MG63 (cell line): ENCODE data around the gene GMDS. TPM values are rescaled to one million over a fixed set of nuclear protein-coding genes. Genes with fewer than 3 reads are reported as not detected.

Experiments used
- DNase-seq: peaks from one replicate; pipeline ENCODE4 v3.0.0-alpha.2; 2020
- H3K27me3 ChIP-seq: fragments of 250-450 bp; sonication (Bioruptor Pico); 2 replicates; pipeline ENCODE4 v1.5.1; 2020; ENCODE audit warnings: mild to moderate bottlenecking, moderate library complexity
- H3K36me3 ChIP-seq: fragments of 250-450 bp; sonication (Bioruptor Pico); 2 replicates; pipeline ENCODE4 v1.5.1; 2020; ENCODE audit warnings: mild to moderate bottlenecking, moderate library complexity
- H3K4me3 ChIP-seq: fragments of 250-450 bp; sonication (Bioruptor Pico); 2 replicates; pipeline ENCODE4 v1.5.1; 2020; ENCODE audit warnings: mild to moderate bottlenecking, moderate library complexity
- H3K9me3 ChIP-seq: fragments of 250-450 bp; sonication (Bioruptor Pico); 2 replicates; pipeline ENCODE4 v1.5.1; 2020; ENCODE audit warnings: mild to moderate bottlenecking, moderate library complexity
- total RNA-seq: library from RNA; depleted of rRNA; stranded (reverse); fragments of >200 nt; shearing (Covaris generic); gene quantifications from 2 replicates; pipeline ENCODE4 v1.2.3, GENCODE V29; 2014; ENCODE audit warnings: low replicate concordance

The GMDS gene
- total RNA-seq, 1 experiment from 2014 or later = 1.8 TPM

- no peak for DNase-seq
- Histone ChIP-seq H3K9me3 (no peaks in the 10 kb centered on the region), H3K4me3 (no peak overlapping the region), H3K27me3 (no peaks in the 10 kb centered on the region), H3K36me3 (no peaks in the 10 kb centered on the region)
These were observed 645.2 kb downstream of the GMDS start for GRCh38 chr6:1600063-1600763.

GRCh38 chr6:1599469-1599868, 645.9 kb downstream of the GMDS start:
- Histone ChIP-seq H3K36me3 (no peaks in the 10 kb centered on the region), H3K9me3 (no peaks in the 10 kb centered on the region), H3K4me3 (no peak overlapping the region), H3K27me3 (no peaks in the 10 kb centered on the region)
- DNase-seq = no peak

- no peak for DNase-seq
- Histone ChIP-seq H3K27me3 (no peaks in the 10 kb centered on the region), H3K9me3 (no peaks in the 10 kb centered on the region), H3K36me3 (no peaks in the 10 kb centered on the region), H3K4me3 (no peak overlapping the region)
These were observed 646.5 kb downstream of the GMDS start for GRCh38 chr6:1598886-1599285.

GRCh38 chr6:1598433-1598832, 647.0 kb downstream of the GMDS start:
- Histone ChIP-seq H3K4me3 (no peak overlapping the region), H3K36me3 (no peaks in the 10 kb centered on the region), H3K9me3 (no peaks in the 10 kb centered on the region), H3K27me3 (no peaks in the 10 kb centered on the region)
- no peak for DNase-seq

GRCh38 chr6:1597924-1598323, 647.5 kb downstream of the GMDS start:
- no peaks in the 10 kb centered on the region for H3K9me3 ChIP-seq
- DNase-seq = no peak
- no peak overlapping the region for H3K4me3 ChIP-seq
- H3K36me3 ChIP-seq = no peaks in the 10 kb centered on the region
- no peaks in the 10 kb centered on the region for H3K27me3 ChIP-seq

GRCh38 chr6:1597121-1597744, 648.2 kb downstream of the GMDS start:
- H3K27me3 ChIP-seq = no peaks in the 10 kb centered on the region

GRCh38 chr6:1596088-1596852, 649.1 kb downstream of the GMDS start:
- Histone ChIP-seq H3K9me3 (no peaks in the 10 kb centered on the region), H3K4me3 (no peak overlapping the region), H3K27me3 (no peaks in the 10 kb centered on the region), H3K36me3 (no peaks in the 10 kb centered on the region)
- no peak for DNase-seq

More at GRCh38 chr6:1597121-1597744, 648.2 kb downstream of the GMDS start:
- no peak for DNase-seq
- H3K36me3 ChIP-seq = no peaks in the 10 kb centered on the region
- H3K9me3 ChIP-seq = no peaks in the 10 kb centered on the region
- no peak overlapping the region for H3K4me3 ChIP-seq

GRCh38 chr6:1595271-1596087, 649.9 kb downstream of the GMDS start:
- no peaks in the 10 kb centered on the region for H3K27me3 ChIP-seq
- no peaks in the 10 kb centered on the region for H3K36me3 ChIP-seq
- H3K9me3 ChIP-seq = no peaks in the 10 kb centered on the region
- no peak for DNase-seq
- no peak overlapping the region for H3K4me3 ChIP-seq

GRCh38 chr6:1594445-1595200, 650.8 kb downstream of the GMDS start:
- H3K36me3 ChIP-seq = no peaks in the 10 kb centered on the region
- no peaks in the 10 kb centered on the region for H3K27me3 ChIP-seq
- H3K9me3 ChIP-seq = no peaks in the 10 kb centered on the region
- H3K4me3 ChIP-seq = no peak overlapping the region
- no peak for DNase-seq

- H3K27me3 ChIP-seq = no peaks in the 10 kb centered on the region
- no peaks in the 10 kb centered on the region for H3K36me3 ChIP-seq
- no peaks in the 10 kb centered on the region for H3K9me3 ChIP-seq
- DNase-seq = no peak
- H3K4me3 ChIP-seq = no peak overlapping the region
These were observed 651.5 kb downstream of the GMDS start for GRCh38 chr6:1593958-1594314.

GRCh38 chr6:1593286-1593957, 652.0 kb downstream of the GMDS start:
- no peak for DNase-seq
- Histone ChIP-seq H3K4me3 (no peak overlapping the region), H3K9me3 (no peaks in the 10 kb centered on the region), H3K27me3 (no peaks in the 10 kb centered on the region), H3K36me3 (no peaks in the 10 kb centered on the region)

GRCh38 chr6:1592852-1593251, 652.6 kb downstream of the GMDS start:
- H3K4me3 ChIP-seq = no peak overlapping the region
- no peaks in the 10 kb centered on the region for H3K27me3 ChIP-seq
- no peak for DNase-seq
- H3K36me3 ChIP-seq = no peaks in the 10 kb centered on the region
- H3K9me3 ChIP-seq = no peaks in the 10 kb centered on the region

- Histone ChIP-seq H3K9me3 (no peaks in the 10 kb centered on the region), H3K36me3 (no peaks in the 10 kb centered on the region), H3K4me3 (no peak overlapping the region), H3K27me3 (no peaks in the 10 kb centered on the region)
- no peak for DNase-seq
These were observed 653.5 kb downstream of the GMDS start for GRCh38 chr6:1591926-1592325.

GRCh38 chr6:1591243-1591642, 654.2 kb downstream of the GMDS start:
- Histone ChIP-seq H3K4me3 (no peak overlapping the region), H3K36me3 (no peaks in the 10 kb centered on the region), H3K9me3 (no peaks in the 10 kb centered on the region), H3K27me3 (no peaks in the 10 kb centered on the region)
- no peak for DNase-seq

GRCh38 chr6:1590580-1590979, 654.8 kb downstream of the GMDS start:
- no peaks in the 10 kb centered on the region for H3K9me3 ChIP-seq
- no peak for DNase-seq
- no peaks in the 10 kb centered on the region for H3K27me3 ChIP-seq
- no peak overlapping the region for H3K4me3 ChIP-seq
- no peaks in the 10 kb centered on the region for H3K36me3 ChIP-seq

- no peaks in the 10 kb centered on the region for H3K27me3 ChIP-seq
These were observed 656.2 kb downstream of the GMDS start for GRCh38 chr6:1589208-1589607.

More at GRCh38 chr6:1589208-1589607, 656.2 kb downstream of the GMDS start:
- no peaks in the 10 kb centered on the region for H3K36me3 ChIP-seq
- DNase-seq = no peak
- no peaks in the 10 kb centered on the region for H3K9me3 ChIP-seq
- H3K4me3 ChIP-seq = no peak overlapping the region
